ENCODE results near the gene VAPB.

- TF ChIP-seq TEAD4 (CRISPR knock-in tag; IDR thresholded peaks at IDR 0.05) (no peak), CTCF (IDR thresholded peaks at IDR 0.05) (no peak), ZNF671 (CRISPR knock-in tag; IDR thresholded peaks at IDR 0.05) (no peak), OVOL2 (CRISPR knock-in tag; IDR thresholded peaks at IDR 0.05; ENCODE audit: borderline replicate concordance) (no peak), SP1 (CRISPR knock-in tag; conservative IDR thresholded peaks at IDR 0.05) (no peak), ZNF423 (CRISPR knock-in tag; IDR thresholded peaks at IDR 0.05) (no peak), ATF3 (CRISPR knock-in tag; conservative IDR thresholded peaks at IDR 0.05) (no peak), ZNF232 (CRISPR knock-in tag; IDR thresholded peaks at IDR 0.05) (no peak)
- TF ChIP-seq, protein P1, sequence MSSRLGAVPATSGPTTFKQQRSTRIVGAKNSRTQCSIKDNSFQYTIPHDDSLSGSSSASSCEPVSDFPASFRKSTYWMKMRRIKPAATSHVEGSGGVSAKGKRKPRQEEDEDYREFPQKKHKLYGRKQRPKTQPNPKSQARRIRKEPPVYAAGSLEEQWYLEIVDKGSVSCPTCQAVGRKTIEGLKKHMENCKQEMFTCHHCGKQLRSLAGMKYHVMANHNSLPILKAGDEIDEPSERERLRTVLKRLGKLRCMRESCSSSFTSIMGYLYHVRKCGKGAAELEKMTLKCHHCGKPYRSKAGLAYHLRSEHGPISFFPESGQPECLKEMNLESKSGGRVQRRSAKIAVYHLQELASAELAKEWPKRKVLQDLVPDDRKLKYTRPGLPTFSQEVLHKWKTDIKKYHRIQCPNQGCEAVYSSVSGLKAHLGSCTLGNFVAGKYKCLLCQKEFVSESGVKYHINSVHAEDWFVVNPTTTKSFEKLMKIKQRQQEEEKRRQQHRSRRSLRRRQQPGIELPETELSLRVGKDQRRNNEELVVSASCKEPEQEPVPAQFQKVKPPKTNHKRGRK (CRISPR knock-in tag; IDR thresholded peaks at IDR 0.05; ENCODE audit: borderline replicate concordance) = no peak
- TF ChIP-seq, protein P2, sequence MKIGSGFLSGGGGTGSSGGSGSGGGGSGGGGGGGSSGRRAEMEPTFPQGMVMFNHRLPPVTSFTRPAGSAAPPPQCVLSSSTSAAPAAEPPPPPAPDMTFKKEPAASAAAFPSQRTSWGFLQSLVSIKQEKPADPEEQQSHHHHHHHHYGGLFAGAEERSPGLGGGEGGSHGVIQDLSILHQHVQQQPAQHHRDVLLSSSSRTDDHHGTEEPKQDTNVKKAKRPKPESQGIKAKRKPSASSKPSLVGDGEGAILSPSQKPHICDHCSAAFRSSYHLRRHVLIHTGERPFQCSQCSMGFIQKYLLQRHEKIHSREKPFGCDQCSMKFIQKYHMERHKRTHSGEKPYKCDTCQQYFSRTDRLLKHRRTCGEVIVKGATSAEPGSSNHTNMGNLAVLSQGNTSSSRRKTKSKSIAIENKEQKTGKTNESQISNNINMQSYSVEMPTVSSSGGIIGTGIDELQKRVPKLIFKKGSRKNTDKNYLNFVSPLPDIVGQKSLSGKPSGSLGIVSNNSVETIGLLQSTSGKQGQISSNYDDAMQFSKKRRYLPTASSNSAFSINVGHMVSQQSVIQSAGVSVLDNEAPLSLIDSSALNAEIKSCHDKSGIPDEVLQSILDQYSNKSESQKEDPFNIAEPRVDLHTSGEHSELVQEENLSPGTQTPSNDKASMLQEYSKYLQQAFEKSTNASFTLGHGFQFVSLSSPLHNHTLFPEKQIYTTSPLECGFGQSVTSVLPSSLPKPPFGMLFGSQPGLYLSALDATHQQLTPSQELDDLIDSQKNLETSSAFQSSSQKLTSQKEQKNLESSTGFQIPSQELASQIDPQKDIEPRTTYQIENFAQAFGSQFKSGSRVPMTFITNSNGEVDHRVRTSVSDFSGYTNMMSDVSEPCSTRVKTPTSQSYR (CRISPR knock-in tag; IDR thresholded peaks at IDR 0.05) = no peak
Observed at GRCh38 chr20:58458342-58459057, 69.5 kb downstream of the VAPB start.

All from WTC11 (cell line).